Fibroblast of mammary gland (primary cell): Measurements from ENCODE around the gene ABCB8.
A peak's percentile ranks its signal among the peaks of the same experiment; 100 is the strongest.
"Not testable (repeated sequence)": the region's sequence is repeated elsewhere in the genome, so short reads cannot be mapped to it uniquely, and the experiment has no call there.

Experiments used
- DNase-seq: peaks from one replicate; pipeline ENCODE4 v3.0.0-alpha.2; 2010; ENCODE audit warnings: low read depth
- H3K4me3 ChIP-seq: 2 replicates; pipeline ENCODE4 v1.5.1; 2011; ENCODE audit warnings: low read depth, mild to moderate bottlenecking, low read length, moderate library complexity; ENCODE audit not compliant: control insufficient read depth
- CTCF ChIP-seq: conservative IDR thresholded peaks from 2 replicates; pipeline ENCODE4 v1.5.1; 2011; ENCODE audit warnings: low read depth, low read length, inconsistent platforms; ENCODE audit not compliant: control insufficient read depth, insufficient read depth

ABCB8 gene

GRCh38 chr7:151009327-151010036 lies 18.8 kb upstream of the ABCB8 start:
- no peak for TF ChIP-seq CTCF
- no peak for DNase-seq
- no peak overlapping the region for H3K4me3 ChIP-seq

- TF ChIP-seq CTCF, result no peak
- DNase-seq, result no peak
- no peak overlapping the region for H3K4me3 ChIP-seq
These were observed 18.3 kb upstream of the ABCB8 start for GRCh38 chr7:151010037-151010306.

GRCh38 chr7:151010307-151011096 lies 17.7 kb upstream of the ABCB8 start:
- no peak overlapping the region for H3K4me3 ChIP-seq
- no peak for DNase-seq
- TF ChIP-seq CTCF, result no peak

- no peak overlapping the region for H3K4me3 ChIP-seq
- DNase-seq, result no peak
- no peak for TF ChIP-seq CTCF
These were observed 17.2 kb upstream of the ABCB8 start for GRCh38 chr7:151011097-151011409.

- not testable (repeated sequence) for DNase-seq, H3K4me3 ChIP-seq
These were observed 16.6 kb upstream of the ABCB8 start for GRCh38 chr7:151011616-151012015.

- no peak overlapping the region for H3K4me3 ChIP-seq
- TF ChIP-seq CTCF, result no peak
- DNase-seq, result no peak
These were observed 16.1 kb upstream of the ABCB8 start for GRCh38 chr7:151012031-151012692.

GRCh38 chr7:151012911-151013347 lies 15.3 kb upstream of the ABCB8 start:
- H3K4me3 ChIP-seq, result no peak overlapping the region
- DNase-seq, result peak; percentile 30
- TF ChIP-seq CTCF, result peak; percentile 63
